Measurements from ENCODE around the gene ITIH2.

- TF ChIP-seq, protein P1, sequence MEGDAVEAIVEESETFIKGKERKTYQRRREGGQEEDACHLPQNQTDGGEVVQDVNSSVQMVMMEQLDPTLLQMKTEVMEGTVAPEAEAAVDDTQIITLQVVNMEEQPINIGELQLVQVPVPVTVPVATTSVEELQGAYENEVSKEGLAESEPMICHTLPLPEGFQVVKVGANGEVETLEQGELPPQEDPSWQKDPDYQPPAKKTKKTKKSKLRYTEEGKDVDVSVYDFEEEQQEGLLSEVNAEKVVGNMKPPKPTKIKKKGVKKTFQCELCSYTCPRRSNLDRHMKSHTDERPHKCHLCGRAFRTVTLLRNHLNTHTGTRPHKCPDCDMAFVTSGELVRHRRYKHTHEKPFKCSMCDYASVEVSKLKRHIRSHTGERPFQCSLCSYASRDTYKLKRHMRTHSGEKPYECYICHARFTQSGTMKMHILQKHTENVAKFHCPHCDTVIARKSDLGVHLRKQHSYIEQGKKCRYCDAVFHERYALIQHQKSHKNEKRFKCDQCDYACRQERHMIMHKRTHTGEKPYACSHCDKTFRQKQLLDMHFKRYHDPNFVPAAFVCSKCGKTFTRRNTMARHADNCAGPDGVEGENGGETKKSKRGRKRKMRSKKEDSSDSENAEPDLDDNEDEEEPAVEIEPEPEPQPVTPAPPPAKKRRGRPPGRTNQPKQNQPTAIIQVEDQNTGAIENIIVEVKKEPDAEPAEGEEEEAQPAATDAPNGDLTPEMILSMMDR (conservative IDR thresholded peaks at IDR 0.05; ENCODE audit: low read depth, low read length) = no peak
- TF ChIP-seq EZH2 (IDR thresholded peaks at IDR 0.05; ENCODE audit: low read length, unreplicated experiment) = no peak
- TF ChIP-seq EZH2phosphoT487 (IDR thresholded peaks at IDR 0.05; ENCODE audit: borderline replicate concordance, low read length) = no peak
Measured at GRCh38 chr10:7792541-7792940, 89.4 kb downstream of the ITIH2 start.

All from PC-3 (cell line).